Measurements from ENCODE around the gene GDPGP1.

- TF ChIP-seq POLR2AphosphoS5 (IDR thresholded peaks at IDR 0.05; ENCODE audit: low read depth, low read length) (no peak), TAF1 (IDR thresholded peaks at IDR 0.05; ENCODE audit: low read depth, low read length) (no peak)
Measured at GRCh38 chr15:90201944-90202375, 32.0 kb upstream of the GDPGP1 start.
